PC-3 (cell line): ENCODE measurements around the gene UGT1A7. TPM values are rescaled to one million over a fixed set of nuclear protein-coding genes. Genes with fewer than 3 reads are reported as not detected.

Experiments
- ATAC-seq: fragments of 200-7000 bp; cut with Tn5 transposase; 2 replicates; pipeline ENCODE4 v1.9.1; 2020; ENCODE audit warnings: mild to moderate bottlenecking, moderate library complexity
- BruUV-seq: library from RNA; stranded (reverse); fragments of 400-500 nt; replicated peaks from 2 replicates; lab custom pipeline; 2021; lab: Mats Ljungman, UMichigan
- CTCF ChIA-PET: fragments of 300-600 bp; sonication (Branson Sonifier 250); formaldehyde crosslinking; loops from one replicate; lab custom pipeline; 2022; ENCODE audit warnings: antibody characterized with exemption; lab: Charles Lee
- POLR2A ChIA-PET: fragments of 300-600 bp; sonication (Branson Sonifier 250); formaldehyde crosslinking; loops from one replicate; lab custom pipeline; 2022; ENCODE audit warnings: antibody characterized with exemption; ENCODE audit not compliant: unreplicated experiment; lab: Charles Lee
- DNase-seq: peaks from one replicate; pipeline ENCODE4 v3.0.0-alpha.2; 2015
- H2AFZ ChIP-seq: fragments of 300-600 bp; sonication (generic); 2 replicates; pipeline ENCODE4 v1.6.0; 2016; ENCODE audit warnings: antibody characterized with exemption, low read length
- H3F3A ChIP-seq: fragments of 300-600 bp; sonication (generic); one replicate; pipeline ENCODE4 v1.6.0; 2017; ENCODE audit warnings: antibody characterized with exemption, low read length, control low read depth, mild to moderate bottlenecking; ENCODE audit not compliant: unreplicated experiment
- H3K27ac ChIP-seq: fragments of 300-600 bp; sonication (generic); 2 replicates; pipeline ENCODE4 v1.5.1; 2016; ENCODE audit warnings: mild to moderate bottlenecking, low read length
- H3K27me3 ChIP-seq: fragments of 300-600 bp; sonication (generic); 2 replicates; pipeline ENCODE4 v1.6.1; 2016; ENCODE audit warnings: low read length, mixed read lengths
- H3K36me3 ChIP-seq: fragments of 300-600 bp; sonication (generic); 2 replicates; pipeline ENCODE4 v1.6.1; 2016; ENCODE audit warnings: low read depth, mixed run types, low read length, mixed read lengths
- H3K4me1 ChIP-seq: fragments of 300-600 bp; sonication (generic); 2 replicates; pipeline ENCODE4 v1.5.1; 2016; ENCODE audit warnings: low read length; ENCODE audit not compliant: insufficient read depth
- H3K4me2 ChIP-seq: fragments of 300-600 bp; sonication (generic); 2 replicates; pipeline ENCODE4 v1.6.0; 2016; ENCODE audit warnings: low read length
- H3K4me3 ChIP-seq: fragments of 300-600 bp; sonication (generic); 2 replicates; pipeline ENCODE4 v1.5.1; 2016; ENCODE audit warnings: mild to moderate bottlenecking, low read length, mixed read lengths
- H3K79me2 ChIP-seq: fragments of 300-600 bp; sonication (generic); 2 replicates; pipeline ENCODE4 v1.6.1; 2017; ENCODE audit warnings: low read length, mixed read lengths
- H3K9ac ChIP-seq: fragments of 300-600 bp; sonication (generic); 2 replicates; pipeline ENCODE4 v1.6.0; 2016; ENCODE audit warnings: mild to moderate bottlenecking, low read length
- H3K9me2 ChIP-seq: fragments of 300-600 bp; sonication (generic); replicated peaks from 2 replicates; pipeline ENCODE4 v1.6.1; 2016; ENCODE audit warnings: mixed run types, low read length, mixed read lengths
- H3K9me3 ChIP-seq: fragments of 300-600 bp; sonication (generic); 2 replicates; pipeline ENCODE4 v1.6.1; 2016; ENCODE audit warnings: low read length, mixed read lengths
- H4K20me1 ChIP-seq: fragments of 300-600 bp; sonication (generic); 2 replicates; pipeline ENCODE4 v1.6.1; 2016; ENCODE audit warnings: low read length, mixed read lengths
- EZH2 ChIP-seq: fragments of 300-600 bp; sonication (generic); IDR thresholded peaks from one replicate; pipeline ENCODE4 v1.6.1; 2017; ENCODE audit warnings: antibody characterized with exemption, mild to moderate bottlenecking, low read length; ENCODE audit not compliant: unreplicated experiment
- EZH2phosphoT487 ChIP-seq: fragments of 300-600 bp; sonication (generic); IDR thresholded peaks from 2 replicates; pipeline ENCODE4 v1.6.1; 2018; ENCODE audit warnings: mild to moderate bottlenecking, antibody characterized with exemption, low read length, borderline replicate concordance
- intact Hi-C: fragments of 100-400 bp; cut with micrococcal nuclease; formaldehyde crosslinking; loops from 2 replicates; pipeline ENCODE4 v1.9.0; 2023
- total RNA-seq: library from RNA; depleted of rRNA; stranded (reverse); fragments of >200 nt; gene quantifications from 2 replicates; pipeline ENCODE4 v1.2.3, GENCODE V29; 2014
- TF ChIP-seq, protein P1 (sequence below): fragments of 300-600 bp; sonication (generic); conservative IDR thresholded peaks from 2 replicates; pipeline ENCODE4 v1.5.1; 2017; ENCODE audit warnings: antibody characterized with exemption, low read depth, mild to moderate bottlenecking, low read length

Gene UGT1A7
- total RNA-seq, 1 experiment from 2014 or later: not detected

DNA sequence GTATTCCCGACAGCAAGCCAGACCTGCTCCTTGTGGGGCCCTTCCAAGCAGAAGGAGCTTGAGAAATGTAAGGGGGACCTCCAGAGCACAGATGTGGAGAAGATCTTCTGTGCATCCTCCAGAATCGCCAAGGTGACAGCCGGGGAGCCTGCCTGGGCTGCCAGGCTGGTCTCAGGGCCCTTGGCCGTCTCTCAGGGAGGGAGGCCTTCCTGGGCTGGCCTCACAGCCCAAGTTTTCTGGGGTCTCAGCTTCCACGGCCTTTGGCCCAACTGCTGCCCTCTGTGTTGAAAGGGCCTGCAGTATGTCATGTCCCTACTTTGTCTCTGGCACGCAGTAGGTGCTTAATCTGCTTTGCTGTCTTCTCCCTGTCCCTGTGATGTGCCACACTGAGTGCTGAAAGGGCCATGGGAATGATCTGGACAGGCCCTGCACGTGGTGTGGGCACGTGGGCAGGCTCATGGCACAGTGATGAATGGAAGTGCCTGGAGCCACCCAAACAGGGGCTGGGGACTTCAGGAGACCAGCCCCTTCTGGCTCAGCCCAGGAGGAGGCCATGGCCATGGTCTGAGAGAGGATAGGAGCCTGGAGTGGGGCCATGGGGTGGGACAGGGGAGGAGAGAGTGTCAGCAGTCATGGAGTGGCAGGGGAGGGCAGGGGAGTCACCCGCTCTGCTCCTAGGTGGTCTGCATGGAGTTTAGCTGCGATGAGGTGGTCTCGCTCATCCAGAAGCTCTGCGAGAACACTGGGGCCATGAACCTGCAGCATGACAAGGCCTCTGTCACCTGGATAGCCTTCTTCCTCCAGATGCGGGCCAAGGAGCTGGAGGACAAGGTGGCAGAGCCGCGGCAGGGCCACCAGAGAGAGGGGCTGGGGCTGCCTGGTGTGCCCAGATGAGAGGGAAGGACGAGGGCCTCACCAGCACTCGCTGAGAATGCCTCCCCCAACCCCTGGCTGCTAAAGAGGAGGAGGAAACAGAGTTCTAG is 137.2 kb downstream of the UGT1A7 start:
- TF ChIP-seq EZH2phosphoT487: no peak
- TF ChIP-seq EZH2: no peak
- TF ChIP-seq, protein P1, sequence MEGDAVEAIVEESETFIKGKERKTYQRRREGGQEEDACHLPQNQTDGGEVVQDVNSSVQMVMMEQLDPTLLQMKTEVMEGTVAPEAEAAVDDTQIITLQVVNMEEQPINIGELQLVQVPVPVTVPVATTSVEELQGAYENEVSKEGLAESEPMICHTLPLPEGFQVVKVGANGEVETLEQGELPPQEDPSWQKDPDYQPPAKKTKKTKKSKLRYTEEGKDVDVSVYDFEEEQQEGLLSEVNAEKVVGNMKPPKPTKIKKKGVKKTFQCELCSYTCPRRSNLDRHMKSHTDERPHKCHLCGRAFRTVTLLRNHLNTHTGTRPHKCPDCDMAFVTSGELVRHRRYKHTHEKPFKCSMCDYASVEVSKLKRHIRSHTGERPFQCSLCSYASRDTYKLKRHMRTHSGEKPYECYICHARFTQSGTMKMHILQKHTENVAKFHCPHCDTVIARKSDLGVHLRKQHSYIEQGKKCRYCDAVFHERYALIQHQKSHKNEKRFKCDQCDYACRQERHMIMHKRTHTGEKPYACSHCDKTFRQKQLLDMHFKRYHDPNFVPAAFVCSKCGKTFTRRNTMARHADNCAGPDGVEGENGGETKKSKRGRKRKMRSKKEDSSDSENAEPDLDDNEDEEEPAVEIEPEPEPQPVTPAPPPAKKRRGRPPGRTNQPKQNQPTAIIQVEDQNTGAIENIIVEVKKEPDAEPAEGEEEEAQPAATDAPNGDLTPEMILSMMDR: no peak
- ATAC-seq (no peak), DNase-seq (no peak)
- no peaks in the 10 kb centered on the region for H3K36me3 ChIP-seq
- no peaks in the 10 kb centered on the region for H3K9me3 ChIP-seq
- no peak overlapping the region for H3K4me2 ChIP-seq
- ChIA-PET CTCF (no interaction called here), POLR2A (no interaction called here)
- H2AFZ ChIP-seq: no peak overlapping the region
- no peaks in the 10 kb centered on the region for H3K27me3 ChIP-seq
- H3F3A ChIP-seq: no peaks in the 10 kb centered on the region
- no peak overlapping the region for H3K27ac ChIP-seq
- H3K9ac ChIP-seq: no peak overlapping the region
- BruUV-seq: no TSS peak
- H4K20me1 ChIP-seq: no peaks in the 10 kb centered on the region
- H3K4me1 ChIP-seq: no peaks in the 10 kb centered on the region
- H3K9me2 ChIP-seq: no peaks in the 10 kb centered on the region
- intact Hi-C loops: no loop called here
- H3K4me3 ChIP-seq: no peak overlapping the region
- H3K79me2 ChIP-seq: no peaks in the 10 kb centered on the region

DNA sequence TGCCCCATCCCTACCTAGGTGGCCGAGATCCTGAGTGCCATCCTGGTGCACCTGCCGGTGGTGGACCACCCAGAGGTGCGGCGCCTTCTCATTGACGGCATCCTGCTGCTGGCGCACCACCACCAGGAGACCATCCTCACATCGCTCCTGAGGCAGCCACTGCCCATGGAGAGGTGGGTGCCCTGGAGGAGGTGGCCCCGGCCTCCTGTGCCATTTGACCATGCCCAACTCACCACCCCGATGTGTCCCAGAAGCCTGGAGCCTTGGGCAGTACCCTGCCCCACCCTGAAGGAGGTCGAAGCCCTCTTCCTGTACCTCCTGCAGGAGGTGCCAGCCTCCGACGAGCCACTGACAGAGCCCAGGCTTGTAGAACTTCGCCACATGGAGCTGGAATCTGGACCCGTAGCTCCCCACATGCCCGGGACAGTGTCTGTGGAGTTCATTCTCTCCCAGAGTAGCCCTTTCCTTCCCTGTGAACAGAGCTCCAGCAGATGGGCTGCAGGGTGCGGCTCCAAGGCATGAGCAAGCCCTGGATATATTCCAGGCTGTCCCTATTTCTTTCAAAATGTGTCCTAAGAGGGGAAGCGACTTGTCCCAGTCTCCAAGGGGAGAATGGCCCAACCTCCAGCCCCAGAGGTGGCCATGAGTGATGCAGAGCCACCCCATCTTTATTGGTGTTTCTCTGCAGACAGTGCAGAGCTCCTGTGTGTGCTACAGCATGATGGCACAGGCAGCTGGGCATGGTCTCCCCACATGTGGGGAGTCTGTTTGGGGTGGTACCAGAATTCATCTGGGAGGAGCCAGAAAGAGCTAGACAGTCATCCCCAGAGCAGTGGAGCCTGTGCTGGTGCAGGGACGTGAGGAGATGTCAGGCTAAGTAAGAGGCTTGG is 138.4 kb downstream of the UGT1A7 start:
- no peak overlapping the region for H3K4me2 ChIP-seq
- H3K9me2 ChIP-seq: no peaks in the 10 kb centered on the region
- POLR2A ChIA-PET: no interaction called here
- no peak for ATAC-seq
- no peak overlapping the region for H3K4me3 ChIP-seq
- H3K27ac ChIP-seq: no peak overlapping the region
- no peaks in the 10 kb centered on the region for H3K4me1 ChIP-seq
- DNase-seq: no peak
- H2AFZ ChIP-seq: no peak overlapping the region
- H3K9ac ChIP-seq: no peak overlapping the region
- no peaks in the 10 kb centered on the region for H3F3A ChIP-seq
- H3K27me3 ChIP-seq: no peaks in the 10 kb centered on the region
- BruUV-seq: no TSS peak
- no peaks in the 10 kb centered on the region for H3K9me3 ChIP-seq
- CTCF ChIA-PET: no interaction called here
- H3K79me2 ChIP-seq: no peaks in the 10 kb centered on the region
- no peaks in the 10 kb centered on the region for H3K36me3 ChIP-seq
- H4K20me1 ChIP-seq: no peaks in the 10 kb centered on the region
- intact Hi-C loops: no loop called here
- TF ChIP-seq EZH2 (no peak), EZH2phosphoT487 (no peak)
- TF ChIP-seq, protein P1: no peak
